Retina (tissue), 1 donor: ENCODE results near the gene ABCA7.

ENCODE experiments used
- DNase-seq: peaks from one replicate; pipeline ENCODE4 v3.0.0-alpha.2; 2016

Gene ABCA7

DNA sequence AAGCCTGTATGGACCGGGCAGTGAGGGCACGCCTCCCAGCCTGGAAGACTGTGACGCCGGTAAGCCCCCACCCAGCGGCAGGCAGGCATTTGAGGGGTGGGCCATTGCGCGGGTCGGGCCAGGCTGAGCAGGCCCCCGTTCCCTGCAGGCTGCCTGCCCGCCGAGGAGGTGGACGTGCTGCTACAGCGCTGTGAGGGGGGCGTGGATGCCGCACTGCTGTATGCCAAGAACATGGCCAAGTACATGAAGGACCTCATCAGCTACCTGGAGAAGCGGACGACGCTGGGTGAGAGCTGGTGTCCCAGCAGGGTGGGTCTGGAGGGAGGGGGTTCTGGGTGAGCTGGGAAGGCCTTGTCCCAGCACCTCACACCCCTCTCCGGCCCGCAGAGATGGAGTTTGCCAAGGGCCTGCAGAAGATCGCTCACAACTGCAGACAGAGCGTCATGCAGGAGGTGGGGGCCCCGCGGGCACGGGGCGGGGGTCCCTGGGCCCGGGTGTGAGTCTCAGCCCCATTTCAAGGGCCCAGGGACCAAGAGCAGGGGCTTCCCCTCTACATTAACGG is 34.1 kb downstream of the ABCA7 start:
- DNase-seq, result no peak

DNA sequence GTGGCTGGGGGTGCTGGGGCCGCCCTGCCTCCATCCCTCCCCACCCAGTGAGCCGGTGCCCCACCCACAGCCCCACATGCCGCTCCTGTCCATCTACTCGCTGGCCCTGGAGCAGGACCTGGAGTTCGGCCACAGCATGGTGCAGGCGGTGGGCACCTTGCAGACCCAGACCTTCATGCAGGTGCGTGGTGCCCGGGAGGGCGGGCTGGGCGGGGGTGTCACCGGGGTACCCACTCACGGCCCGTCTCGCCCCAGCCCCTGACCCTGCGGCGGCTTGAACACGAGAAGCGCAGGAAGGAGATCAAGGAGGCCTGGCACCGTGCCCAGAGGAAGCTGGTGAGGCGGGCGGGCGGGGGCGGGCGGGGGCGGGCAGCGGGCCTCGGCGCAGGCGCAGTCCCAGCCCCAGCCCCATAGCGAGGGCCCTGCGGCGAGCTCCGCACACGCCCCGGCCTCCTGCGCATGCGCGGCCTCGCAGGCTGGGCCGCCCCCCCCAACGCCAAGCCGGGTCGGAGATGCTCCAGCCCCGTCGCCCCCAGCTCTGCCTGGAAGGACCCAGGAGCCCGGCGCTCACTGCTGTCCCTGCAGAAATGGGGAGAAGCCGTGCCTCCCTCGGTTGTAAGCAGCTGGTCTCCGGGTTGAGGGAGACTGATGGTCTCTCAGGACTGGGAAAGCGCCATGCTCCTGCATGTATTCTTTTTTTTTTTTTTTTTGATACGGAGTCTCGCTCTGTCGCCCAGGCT is 34.8 kb downstream of the ABCA7 start:
- DNase-seq, result no peak

DNA sequence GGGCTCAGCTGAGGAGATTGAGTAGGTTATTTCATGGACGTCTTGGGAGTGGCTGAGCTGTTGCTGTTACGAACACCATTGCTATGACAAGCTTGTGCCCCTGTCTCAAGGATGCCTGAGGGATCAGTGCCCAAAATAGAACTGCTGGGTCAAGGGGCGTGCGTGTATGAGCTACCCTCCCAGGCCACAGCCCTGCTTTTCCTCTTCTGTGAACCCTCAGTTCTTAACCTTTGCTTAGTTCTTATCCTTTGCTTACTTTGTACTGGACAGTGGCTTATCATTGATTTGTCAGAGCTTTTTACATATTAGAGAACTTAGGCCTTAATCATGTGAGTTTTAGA is 36.1 kb downstream of the ABCA7 start:
- no peak for DNase-seq

DNA sequence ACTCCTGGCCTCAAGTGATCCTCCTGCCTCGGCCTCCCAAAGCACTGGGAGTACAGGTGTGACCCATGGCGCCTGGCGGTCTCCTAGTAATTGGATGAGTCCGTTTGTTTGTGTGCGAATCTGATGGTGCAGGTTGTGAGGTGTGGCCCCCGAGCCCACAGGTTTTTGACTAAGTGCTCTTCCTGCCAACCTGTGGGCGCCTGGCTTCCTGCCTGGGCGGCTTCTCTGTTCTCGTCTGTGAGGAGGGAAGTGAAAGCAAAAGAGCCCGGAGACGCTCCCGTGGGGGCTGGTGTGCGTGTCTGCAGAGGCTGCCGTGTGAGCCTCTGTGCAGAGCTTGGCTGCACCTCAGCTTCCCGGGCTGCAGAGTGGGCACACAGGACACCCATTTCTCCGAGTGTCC is 37.0 kb downstream of the ABCA7 start:
- DNase-seq, result no peak

DNA sequence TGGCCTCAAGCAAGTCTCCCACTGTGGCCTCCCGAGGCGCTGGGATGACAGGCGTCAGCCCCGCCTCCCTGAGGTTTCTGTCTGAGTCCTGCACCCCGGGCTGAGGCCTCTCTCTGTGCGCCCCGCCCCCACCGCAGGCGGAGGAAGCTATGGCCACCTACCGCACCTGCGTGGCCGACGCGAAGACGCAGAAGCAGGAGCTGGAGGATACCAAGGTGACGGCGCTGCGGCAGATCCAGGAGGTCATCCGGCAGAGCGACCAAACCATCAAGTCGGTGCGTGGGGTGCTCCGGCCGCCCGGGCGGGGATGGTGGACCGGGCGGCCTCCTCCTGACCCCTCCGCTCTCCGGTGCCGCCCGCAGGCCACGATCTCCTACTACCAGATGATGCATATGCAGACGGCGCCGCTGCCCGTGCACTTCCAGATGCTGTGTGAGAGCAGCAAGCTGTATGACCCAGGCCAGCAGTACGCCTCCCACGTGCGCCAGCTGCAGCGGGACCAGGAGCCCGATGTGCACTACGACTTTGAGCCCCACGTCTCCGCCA is 39.7 kb downstream of the ABCA7 start:
- no peak for DNase-seq

DNA sequence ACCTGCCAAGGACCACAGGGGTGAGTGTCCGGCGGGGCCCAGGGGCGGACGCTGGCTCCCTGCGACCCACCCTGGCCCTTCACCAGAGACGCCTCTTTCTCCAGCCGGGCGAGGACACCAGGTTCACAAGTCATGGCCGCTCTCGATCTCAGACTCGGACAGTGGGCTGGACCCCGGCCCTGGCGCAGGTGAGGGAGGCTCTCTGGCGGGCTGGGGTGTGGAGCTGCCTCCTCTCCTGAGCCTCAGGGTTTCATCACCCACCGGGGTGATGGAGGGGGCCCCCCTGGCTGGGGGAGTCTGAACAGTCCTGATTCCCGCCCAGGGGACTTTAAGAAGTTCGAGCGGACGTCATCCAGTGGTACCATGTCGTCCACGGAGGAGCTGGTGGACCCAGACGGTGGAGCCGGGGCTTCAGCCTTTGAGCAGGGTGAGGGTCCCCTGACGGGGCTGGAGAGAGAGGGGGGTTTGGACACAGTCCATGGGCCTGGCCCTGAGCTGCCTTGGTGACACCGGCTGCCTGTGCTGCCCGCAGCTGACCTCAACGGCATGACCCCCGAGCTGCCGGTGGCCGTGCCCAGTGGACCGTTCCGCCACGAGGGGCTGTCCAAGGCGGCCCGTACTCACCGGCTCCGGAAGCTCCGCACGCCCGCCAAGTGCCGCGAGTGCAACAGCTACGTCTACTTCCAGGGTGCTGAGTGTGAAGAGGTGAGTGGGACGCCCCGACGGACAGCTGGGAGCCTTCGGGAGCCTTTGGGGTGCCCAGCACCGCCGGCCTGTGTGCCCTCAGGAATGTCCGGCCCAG is 40.7 kb downstream of the ABCA7 start:
- DNase-seq, result no peak

DNA sequence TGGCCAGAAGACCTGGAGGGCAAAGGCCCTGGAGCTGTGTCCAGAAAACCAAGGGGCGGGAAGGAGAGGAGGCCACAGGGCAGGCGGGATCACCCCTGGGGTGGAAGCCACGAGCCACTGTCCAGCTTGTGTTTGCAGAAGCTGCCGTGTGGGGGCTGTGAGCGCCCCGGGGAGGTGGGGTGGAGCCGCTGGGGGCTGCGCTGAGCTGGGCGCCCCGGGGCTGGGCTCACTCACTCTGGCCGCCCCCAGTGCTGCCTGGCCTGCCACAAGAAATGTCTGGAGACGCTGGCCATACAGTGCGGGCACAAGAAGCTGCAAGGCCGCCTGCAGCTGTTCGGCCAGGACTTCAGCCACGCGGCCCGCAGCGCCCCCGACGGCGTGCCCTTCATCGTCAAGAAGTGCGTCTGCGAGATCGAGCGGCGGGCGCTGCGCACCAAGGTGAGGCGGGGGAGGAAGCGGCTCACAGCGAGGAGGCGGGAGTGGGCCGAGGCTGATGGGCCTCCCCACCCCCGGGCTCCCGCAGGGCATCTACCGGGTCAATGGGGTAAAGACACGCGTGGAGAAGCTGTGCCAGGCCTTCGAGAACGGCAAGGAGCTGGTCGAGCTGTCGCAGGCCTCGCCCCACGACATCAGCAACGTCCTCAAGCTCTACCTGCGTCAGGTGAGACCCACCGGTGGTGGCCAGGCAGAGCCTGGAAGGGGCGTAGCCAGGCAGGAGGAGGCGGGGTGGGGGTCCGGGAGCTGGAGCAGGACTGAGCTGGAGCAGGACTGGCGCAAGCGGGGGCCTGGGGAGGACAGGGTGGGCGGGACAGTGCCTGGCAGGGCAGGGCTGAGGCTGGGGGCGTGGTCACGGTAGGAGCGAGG is 41.6 kb downstream of the ABCA7 start:
- DNase-seq, result no peak

DNA sequence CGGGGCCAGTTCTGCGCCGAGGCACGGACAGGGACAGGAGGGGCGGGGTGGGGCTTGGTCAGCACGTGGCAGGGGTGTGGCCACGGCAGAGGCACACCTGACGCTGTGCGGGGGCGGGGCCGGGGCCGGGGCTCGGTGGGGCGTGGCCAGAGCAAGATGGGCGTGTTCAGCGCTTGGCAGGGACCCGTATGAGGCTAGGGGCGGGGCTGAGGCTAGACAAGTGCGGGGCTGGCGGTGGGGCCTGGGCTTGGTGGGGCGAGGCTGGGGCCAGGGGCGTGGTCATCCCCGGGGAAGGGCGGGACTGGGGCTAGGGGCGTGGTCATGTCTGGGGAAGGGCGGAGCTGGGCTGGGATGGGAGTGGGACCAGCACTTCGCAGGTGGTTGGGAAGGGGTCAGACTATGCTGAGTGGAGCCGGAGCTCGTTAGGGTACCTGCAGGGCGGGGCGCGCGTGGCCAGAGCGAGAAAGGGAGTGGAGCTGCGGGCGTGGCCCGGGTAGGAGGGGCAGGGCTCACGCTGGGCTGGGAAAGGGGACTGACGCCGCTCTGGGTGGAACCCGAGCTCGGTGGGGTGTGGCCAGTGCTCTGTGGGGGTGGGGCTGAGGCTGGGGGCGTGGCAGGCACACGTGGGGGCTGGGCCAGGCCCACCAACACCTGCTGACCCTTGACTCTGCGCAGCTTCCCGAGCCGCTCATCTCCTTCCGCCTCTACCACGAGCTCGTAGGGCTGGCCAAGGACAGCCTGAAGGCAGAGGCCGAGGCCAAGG is 42.4 kb downstream of the ABCA7 start:
- DNase-seq, result no peak

DNA sequence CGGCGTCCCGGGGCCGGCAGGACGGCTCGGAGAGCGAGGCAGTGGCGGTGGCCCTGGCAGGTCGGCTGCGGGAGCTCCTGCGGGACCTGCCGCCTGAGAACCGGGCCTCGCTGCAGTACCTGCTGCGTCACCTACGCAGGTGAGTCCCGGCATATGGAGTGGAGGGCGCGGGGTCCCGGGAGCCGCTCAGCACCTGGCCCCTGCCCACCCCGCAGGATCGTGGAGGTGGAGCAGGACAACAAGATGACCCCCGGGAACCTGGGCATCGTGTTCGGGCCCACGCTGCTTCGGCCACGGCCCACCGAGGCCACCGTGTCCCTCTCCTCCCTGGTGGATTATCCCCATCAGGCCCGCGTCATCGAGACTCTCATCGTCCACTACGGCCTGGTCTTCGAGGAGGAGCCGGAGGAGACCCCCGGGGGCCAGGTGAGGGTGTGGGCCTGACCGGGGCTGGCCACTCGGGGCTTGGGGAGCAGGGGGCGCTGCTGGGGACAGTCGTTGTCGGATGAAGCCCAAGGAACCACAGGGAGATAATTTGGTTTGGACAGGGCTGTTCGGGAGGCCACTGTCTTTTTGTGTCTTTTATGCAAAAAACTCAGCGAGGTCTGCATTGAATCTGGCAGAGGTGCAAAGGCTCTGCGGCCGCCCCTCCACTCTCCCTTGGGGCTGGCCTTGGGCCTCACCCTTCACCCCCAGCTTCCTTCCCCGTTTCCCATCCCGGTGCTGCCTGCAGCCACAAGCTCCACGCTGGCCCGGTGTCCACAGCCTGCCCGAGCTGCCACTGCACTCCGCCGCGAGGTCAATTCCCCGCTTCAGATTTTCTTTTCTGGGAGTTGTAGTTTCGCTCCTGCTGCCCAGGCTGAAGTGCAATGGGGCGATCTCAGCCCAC is 43.3 kb downstream of the ABCA7 start:
- DNase-seq, result no peak

DNA sequence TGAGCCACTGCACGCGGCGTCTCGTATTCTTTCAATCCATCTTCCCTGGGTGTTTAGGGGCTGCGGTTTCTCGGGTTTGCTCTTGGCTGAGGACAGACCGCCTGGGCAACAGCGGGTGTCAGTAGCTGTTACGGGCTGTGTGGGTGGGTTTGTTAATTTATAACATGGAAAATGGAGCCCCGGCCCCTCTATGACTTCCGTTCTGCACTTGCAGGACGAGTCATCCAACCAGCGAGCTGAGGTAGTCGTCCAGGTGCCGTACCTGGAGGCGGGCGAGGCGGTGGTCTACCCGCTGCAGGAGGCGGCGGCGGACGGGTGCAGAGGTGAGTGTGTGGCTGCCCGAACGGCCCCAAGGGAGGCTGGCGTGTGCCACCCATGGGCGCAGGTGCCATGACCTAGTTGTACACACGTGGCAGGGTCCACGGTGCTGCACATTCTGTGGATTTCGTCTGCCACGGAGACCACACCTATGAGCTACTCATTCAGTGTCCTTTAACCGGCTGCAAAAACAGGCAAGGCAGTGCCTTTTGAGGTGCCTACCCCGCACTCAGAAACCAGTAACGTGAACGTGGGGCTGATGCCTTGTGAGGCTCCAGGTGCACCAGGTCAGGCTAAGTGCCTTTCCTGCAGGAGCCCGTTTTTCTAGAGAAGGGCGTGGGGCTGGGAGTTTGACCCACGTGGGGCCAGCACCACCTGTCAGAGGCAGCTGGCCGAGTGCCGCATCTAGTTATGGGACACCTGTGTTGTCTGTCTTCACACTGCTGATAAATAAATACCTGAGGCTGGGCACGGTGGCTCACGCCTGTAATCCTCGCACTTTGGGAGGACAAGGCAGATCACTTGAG is 44.3 kb downstream of the ABCA7 start:
- no peak for DNase-seq

DNA sequence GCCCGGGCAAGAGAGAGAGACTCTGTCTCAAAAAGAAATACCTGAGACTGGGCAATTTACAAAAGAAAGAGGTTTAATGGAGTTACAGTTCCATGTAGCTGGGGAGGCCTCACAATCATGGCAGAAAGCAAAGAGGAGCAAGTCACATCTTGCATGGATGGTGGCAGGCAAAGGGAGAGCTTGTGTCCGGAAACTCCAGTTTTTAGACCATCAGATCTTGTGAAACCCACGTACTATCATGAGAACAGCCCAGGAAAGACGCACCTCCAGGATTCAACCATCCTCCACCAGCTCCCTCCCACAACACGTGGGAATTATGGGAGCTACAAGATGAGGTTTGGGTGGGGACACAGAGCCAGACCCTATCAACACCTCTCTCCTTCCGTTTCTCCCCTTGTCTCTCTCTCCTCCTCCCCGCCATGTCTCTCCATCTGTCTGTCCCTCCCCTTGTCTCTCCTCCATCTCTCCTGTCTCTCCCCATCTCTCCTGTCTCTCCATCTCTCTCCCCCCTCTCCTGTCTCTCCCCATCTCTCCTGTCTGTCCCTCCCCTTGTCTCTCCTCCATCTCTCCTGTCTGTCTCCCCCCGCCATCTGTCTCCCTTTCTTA is 45.2 kb downstream of the ABCA7 start:
- DNase-seq, result no peak

DNA sequence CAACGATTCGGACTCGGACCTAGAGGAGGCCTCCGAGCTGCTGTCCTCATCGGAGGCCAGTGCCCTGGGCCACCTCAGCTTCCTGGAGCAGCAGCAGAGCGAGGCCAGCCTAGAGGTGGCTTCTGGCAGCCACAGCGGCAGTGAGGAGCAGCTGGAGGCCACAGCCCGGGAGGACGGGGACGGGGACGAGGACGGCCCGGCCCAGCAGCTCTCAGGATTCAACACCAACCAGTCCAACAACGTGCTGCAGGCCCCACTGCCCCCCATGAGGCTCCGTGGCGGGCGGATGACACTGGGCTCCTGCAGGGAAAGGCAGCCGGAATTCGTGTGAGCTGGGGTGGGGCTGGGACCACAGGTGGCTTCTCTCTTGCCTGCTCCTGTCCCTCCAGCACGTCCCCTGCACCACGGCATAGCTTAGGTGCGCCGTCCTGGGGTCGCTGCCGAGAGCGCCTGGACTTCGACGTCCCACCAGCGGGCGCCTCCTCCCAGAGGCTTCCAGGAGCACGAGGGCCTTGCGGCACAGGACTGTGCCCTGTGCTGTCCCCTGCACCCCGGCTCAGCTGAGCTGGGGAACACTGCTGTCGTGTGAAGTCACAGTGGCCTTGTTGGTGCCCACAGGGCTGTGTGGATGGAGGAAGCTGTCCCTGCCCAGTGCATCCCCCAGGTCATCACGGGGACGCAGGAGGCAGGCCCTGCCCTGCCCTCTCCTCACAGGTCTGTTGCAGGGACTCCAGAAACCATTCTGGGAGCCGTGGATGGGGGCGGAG is 46.0 kb downstream of the ABCA7 start:
- no peak for DNase-seq

DNA sequence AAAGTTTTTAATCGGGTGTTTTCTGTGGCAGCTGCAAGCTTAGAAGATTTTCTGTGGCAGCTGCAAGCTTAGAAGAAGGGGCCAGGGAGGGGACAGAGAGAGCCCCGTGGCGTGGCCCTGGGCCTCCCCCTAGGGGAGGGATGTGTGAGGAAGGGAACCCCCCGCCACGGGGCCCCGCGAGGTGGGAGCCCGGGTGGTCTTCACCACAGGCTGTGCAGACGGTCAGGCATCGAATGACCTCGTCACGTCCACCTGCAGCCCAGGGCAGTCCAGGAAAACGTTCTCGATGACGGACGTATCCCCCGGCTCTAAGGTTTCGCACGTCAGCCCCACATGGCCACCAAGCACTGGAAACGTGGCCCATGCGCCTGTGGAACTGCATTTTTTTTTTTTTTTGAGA is 46.7 kb downstream of the ABCA7 start:
- no peak for DNase-seq

DNA sequence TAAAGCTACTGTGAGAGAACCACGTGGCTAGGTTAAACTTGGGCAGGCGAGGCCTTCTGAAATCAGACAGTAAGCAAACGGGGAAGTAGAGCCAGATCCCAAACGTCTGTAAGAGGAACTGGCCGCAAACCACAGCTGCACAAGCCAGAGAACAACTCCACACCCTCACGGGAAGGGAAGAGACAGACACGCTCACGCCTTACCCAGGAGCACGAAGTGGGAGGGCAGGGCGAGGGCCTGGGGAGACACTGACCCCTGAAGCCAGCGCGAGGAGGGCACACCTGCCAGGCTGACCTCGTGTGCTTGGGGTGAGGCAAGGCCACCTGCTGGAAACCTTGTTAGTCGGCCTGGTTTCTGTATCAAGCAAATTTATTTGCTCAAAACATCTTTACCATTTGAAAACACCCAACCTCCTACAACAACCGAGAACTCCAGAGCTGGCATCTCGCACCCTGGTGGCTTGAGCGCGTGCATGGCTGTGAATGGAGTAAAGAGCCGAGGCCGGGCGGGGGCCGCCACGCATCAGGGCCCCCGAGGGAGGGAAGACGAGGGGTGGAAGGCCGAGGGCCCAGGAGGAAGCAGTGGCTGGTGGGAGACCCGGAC is 48.0 kb downstream of the ABCA7 start:
- no peak for DNase-seq

DNA sequence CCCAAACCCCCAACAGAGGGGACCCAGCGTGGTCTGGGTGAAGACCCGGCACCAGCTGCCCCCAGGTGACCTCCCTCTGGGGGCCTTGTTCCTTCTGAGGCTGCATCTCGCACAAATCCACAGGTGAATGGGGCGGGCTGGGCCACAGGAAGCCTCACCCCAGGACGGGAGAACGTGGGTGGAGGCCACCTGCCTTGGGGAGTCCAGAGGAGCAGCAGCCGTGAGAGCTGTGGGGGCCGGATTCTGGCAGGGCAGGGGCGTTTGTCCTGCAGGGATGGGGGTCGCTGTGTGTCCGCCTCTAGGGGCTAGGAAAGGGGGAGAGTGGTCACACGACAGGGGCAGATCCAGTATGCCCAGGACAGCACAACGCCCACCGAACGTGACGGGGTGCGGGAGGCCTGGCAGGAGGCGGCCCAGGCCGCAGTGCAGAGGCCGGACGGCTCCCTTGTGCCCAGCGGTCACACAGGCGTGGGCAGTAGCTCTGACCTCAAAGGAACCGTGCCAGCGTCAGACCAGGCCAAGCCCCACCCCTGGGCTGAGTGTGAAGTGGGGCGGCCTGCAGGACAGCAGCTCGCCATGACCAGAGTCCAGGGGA is 48.6 kb downstream of the ABCA7 start:
- DNase-seq, result no peak

DNA sequence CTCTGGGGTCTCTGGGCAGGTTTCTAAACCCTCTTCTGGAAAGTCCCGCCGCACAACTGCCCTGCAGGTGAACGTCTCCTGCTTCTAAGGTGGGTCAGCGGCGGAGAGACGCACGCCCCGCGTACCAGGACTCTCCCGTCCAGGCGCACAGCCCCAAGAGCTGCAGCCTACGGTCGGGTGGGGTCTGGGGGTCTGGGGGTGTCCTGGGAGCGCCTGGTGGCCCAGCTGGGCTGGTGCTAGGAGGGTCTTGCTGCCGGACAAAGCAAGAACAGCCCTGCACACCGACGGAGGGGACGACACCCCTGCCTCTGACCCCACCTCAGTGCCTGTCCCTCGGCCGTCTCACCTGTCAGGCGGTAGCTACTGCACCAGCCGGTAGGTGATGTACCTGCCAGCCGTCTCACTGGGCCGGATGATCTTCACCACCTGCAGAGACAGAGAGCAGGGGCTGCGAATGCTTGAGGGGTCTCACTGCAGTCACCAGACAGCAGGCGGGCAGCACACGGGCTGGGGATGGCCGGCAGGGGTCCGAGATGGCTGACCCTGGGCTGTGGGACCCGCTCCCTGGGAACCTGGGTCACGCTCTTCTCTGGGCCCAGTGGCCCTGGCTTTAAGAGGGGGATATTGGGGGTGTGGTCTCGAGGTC is 49.3 kb downstream of the ABCA7 start:
- no peak for DNase-seq

DNA sequence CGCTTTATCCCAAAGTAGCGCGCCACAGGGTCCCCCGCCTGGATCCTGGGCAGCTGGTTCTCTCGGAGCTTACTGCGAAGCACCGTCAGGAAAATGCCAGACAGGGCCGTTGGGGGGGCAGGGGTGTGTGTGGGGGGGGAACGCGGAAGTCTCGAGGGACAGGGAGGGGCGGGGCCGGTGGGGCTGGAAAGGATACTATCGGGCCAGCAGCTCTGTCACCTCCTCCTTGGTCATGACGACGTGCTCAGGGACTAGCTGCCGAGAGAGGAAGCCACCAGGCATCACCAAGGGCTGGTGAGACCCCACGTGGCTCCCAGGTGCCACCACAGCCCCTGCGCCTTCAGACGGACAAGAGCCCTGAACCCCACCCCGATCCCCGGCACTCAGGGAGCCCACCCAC is 50.0 kb downstream of the ABCA7 start:
- no peak for DNase-seq
